A549 (cell line): Measurements from ENCODE around the gene TBCE. TPM values are rescaled to one million over a fixed set of nuclear protein-coding genes. Genes with fewer than 3 reads are reported as not detected.

ENCODE experiments used
- ATAC-seq, 2 experiments: fragments of 200-7000 bp in 1 of 2; fragments of >200 bp in 1 of 2; cut with Nextera tagmentation in 1 of 2; cut with Tn5 transposase in 1 of 2; 3 replicates each; pipeline versions ENCODE4 v1.8.0 to v1.9.1; 2018 to 2020; ENCODE audit warnings: mild to moderate bottlenecking in 1 of 2, moderate library complexity in 1 of 2
- CTCF ChIA-PET: fragments of 300-600 bp; sonication (Branson Sonifier 250); formaldehyde crosslinking; extraction: SDS; loops from one replicate; lab custom pipeline; 2021; ENCODE audit warnings: antibody characterized with exemption, inconsistent platforms; lab: Yijun Ruan, JAX
- POLR2A ChIA-PET: fragments of 350-600 bp; formaldehyde crosslinking; extraction: SDS; loops from one replicate; lab custom pipeline; 2021; ENCODE audit warnings: antibody characterized with exemption, inconsistent platforms; lab: Yijun Ruan, JAX
- DNase-seq, 2 experiments: peaks; one replicate each; pipeline versions ENCODE4 v3.0.0 to v3.0.0-alpha.2; 2011 to 2016; ENCODE audit warnings: low read depth in 1 of 2, low spot score in 1 of 2
- FAIRE-seq: peaks from 2 replicates; lab custom pipeline; 2011; peaks lifted over from hg19 to GRCh38; lab: Jason Lieb, UNC
- H3K27ac ChIP-seq, 2 experiments: fragments of >200 bp; sonication (Bioruptor Twin); formaldehyde crosslinking; 3 replicates each; pipeline ENCODE4 v1.5.1; 2016 to 2017
- H3K4me1 ChIP-seq: fragments of >200 bp; sonication (Bioruptor Twin); formaldehyde crosslinking; 3 replicates; pipeline ENCODE4 v1.6.1; 2016
- H3K4me2 ChIP-seq: fragments of >200 bp; sonication (Bioruptor Twin); formaldehyde crosslinking; 3 replicates; pipeline ENCODE4 v1.6.1; 2016
- H3K4me3 ChIP-seq: fragments of >200 bp; sonication (Bioruptor Twin); formaldehyde crosslinking; 3 replicates; pipeline ENCODE4 v1.5.1; 2016
- H3K9me3 ChIP-seq: fragments of >200 bp; sonication (Bioruptor Twin); formaldehyde crosslinking; 3 replicates; pipeline ENCODE4 v1.6.1; 2016
- ATOH8 ChIP-seq: fragments of 250-450 bp; sonication (Bioruptor Pico); IDR thresholded peaks from 2 replicates; pipeline ENCODE4 v1.5.0; 2020; ENCODE audit warnings: low read depth, mild to moderate bottlenecking, moderate library complexity
- BCL3 ChIP-seq: fragments of >200 bp; sonication (Bioruptor Twin); formaldehyde crosslinking; IDR thresholded peaks from 3 replicates; pipeline ENCODE4 v1.6.1; 2016
- BHLHE40 ChIP-seq: IDR thresholded peaks from 2 replicates; pipeline ENCODE4 v1.6.1; 2012; ENCODE audit warnings: low read depth, low read length, inconsistent platforms
- CBX2 ChIP-seq: fragments of 200-600 bp; sonication (generic); IDR thresholded peaks from 2 replicates; pipeline ENCODE4 v1.6.1; 2016; ENCODE audit warnings: low read depth, mild to moderate bottlenecking, borderline replicate concordance
- CBX8 ChIP-seq: fragments of 200-600 bp; sonication (generic); IDR thresholded peaks from 2 replicates; pipeline ENCODE4 v1.6.1; 2016
- CEBPB ChIP-seq, 2 experiments: fragments of >200 bp in 1 of 2; sonication (Bioruptor Twin) in 1 of 2; formaldehyde crosslinking in 1 of 2; IDR thresholded peaks; 2 replicates each; pipeline ENCODE4 v1.6.1; 2012 to 2016
- CHD2 ChIP-seq: fragments of 150-350 bp; IDR thresholded peaks from 2 replicates; pipeline ENCODE4 v1.6.1; 2014; ENCODE audit warnings: low read length; ENCODE audit not compliant: partially characterized antibody
- CTCF ChIP-seq: fragments of >200 bp; sonication (Bioruptor Twin); formaldehyde crosslinking; IDR thresholded peaks from 3 replicates; pipeline ENCODE4 v1.5.1; 2016
- EHMT2 ChIP-seq: fragments of 200-600 bp; sonication (generic); IDR thresholded peaks from 2 replicates; pipeline ENCODE4 v1.6.1; 2016; ENCODE audit warnings: antibody characterized with exemption, low read depth, mild to moderate bottlenecking, moderate library complexity
- ESRRA ChIP-seq: fragments of 150-350 bp; IDR thresholded peaks from 2 replicates; pipeline ENCODE4 v1.6.1; 2014; ENCODE audit warnings: mild to moderate bottlenecking, low read length, borderline replicate concordance
- FOSB ChIP-seq: fragments of 250-450 bp; sonication (Bioruptor Pico); IDR thresholded peaks from 2 replicates; pipeline ENCODE4 v1.5.0; 2020; ENCODE audit warnings: mild to moderate bottlenecking, moderate library complexity
- GATA3 ChIP-seq: IDR thresholded peaks from 2 replicates; pipeline ENCODE4 v1.6.1; 2012; ENCODE audit warnings: borderline replicate concordance
- HDAC2 ChIP-seq: fragments of 200-600 bp; sonication (generic); IDR thresholded peaks from 2 replicates; pipeline ENCODE4 v1.6.1; 2016
- HMGXB4 ChIP-seq: fragments of 250-450 bp; sonication (Bioruptor Pico); IDR thresholded peaks from 2 replicates; pipeline ENCODE4 v1.5.0; 2021; ENCODE audit warnings: mild to moderate bottlenecking, moderate library complexity, borderline replicate concordance
- KDM1A ChIP-seq: fragments of 200-600 bp; sonication (generic); IDR thresholded peaks from 2 replicates; pipeline ENCODE4 v1.6.1; 2016; ENCODE audit warnings: low read depth, mild to moderate bottlenecking
- KDM5A ChIP-seq: fragments of 200-600 bp; sonication (generic); IDR thresholded peaks from 2 replicates; pipeline ENCODE4 v1.6.1; 2016; ENCODE audit warnings: antibody characterized with exemption, mild to moderate bottlenecking
- MAX ChIP-seq: IDR thresholded peaks from 2 replicates; pipeline ENCODE4 v1.6.1; 2012
- NPAS2 ChIP-seq: fragments of 250-450 bp; sonication (Bioruptor Pico); IDR thresholded peaks from 2 replicates; pipeline ENCODE4 v1.8.0; 2022; ENCODE audit warnings: mild to moderate bottlenecking, moderate library complexity, borderline replicate concordance
- PBX3 ChIP-seq: IDR thresholded peaks from 2 replicates; pipeline ENCODE4 v1.6.1; 2012
- RCOR1 ChIP-seq: fragments of 150-350 bp; IDR thresholded peaks from 2 replicates; pipeline ENCODE4 v1.6.1; 2014; ENCODE audit warnings: antibody characterized with exemption, low read length, low read depth
- TFCP2L1 ChIP-seq: fragments of 250-450 bp; sonication (Bioruptor Pico); IDR thresholded peaks from 2 replicates; pipeline ENCODE4 v1.5.0; 2021; ENCODE audit warnings: mild to moderate bottlenecking
- TP53 ChIP-seq: fragments of 250-450 bp; sonication (Bioruptor Pico); IDR thresholded peaks from 2 replicates; pipeline ENCODE4 v1.5.0; 2021; ENCODE audit warnings: mild to moderate bottlenecking, moderate library complexity
- USF2 ChIP-seq: fragments of 450-650 bp; IDR thresholded peaks from 2 replicates; pipeline ENCODE4 v1.6.1; 2014; ENCODE audit warnings: antibody characterized with exemption
- ZC3H11A ChIP-seq: fragments of 450-650 bp; IDR thresholded peaks from 2 replicates; pipeline ENCODE4 v1.6.1; 2014; ENCODE audit warnings: antibody characterized with exemption, mild to moderate bottlenecking
- ZFP36 ChIP-seq: fragments of 450-650 bp; IDR thresholded peaks from 2 replicates; pipeline ENCODE4 v1.6.1; 2014; ENCODE audit warnings: borderline replicate concordance; ENCODE audit not compliant: partially characterized antibody
- ZSCAN20 ChIP-seq: fragments of 250-450 bp; sonication (Bioruptor Pico); IDR thresholded peaks from 2 replicates; pipeline ENCODE4 v1.8.0; 2022; ENCODE audit warnings: mild to moderate bottlenecking, moderate library complexity
- WGBS: methylation state at CpG from one replicate; pipeline ENCODE4 v1.1.6; 2017; ENCODE audit errors: missing lambda C conversion rate; 5-methylcytosine and 5-hydroxymethylcytosine counted together
- polyA plus RNA-seq, 4 experiments: library from polyadenylated mRNA; depleted of rRNA in 3 of 4; stranded (reverse); fragments of >200 nt; fragmentation: RNase III in 1 of 4; extraction: RNeasy Plus Mini Kit Qiagen cat#74134 plus additional on column Dnase treatment in 1 of 4; gene quantifications; 2 replicates in 3 of 4; 3 replicates in 1 of 4; pipeline ENCODE4 v1.2.3, GENCODE V29; 2011 to 2017

Gene TBCE
- polyA plus RNA-seq, 2 of the 4 experiments (the other 2 are of a cell fraction) = 45.1 to 65.2 TPM

- 94% methylated on average over 2 of the region's 2 CpGs for WGBS
- H3K4me2 ChIP-seq = no peak overlapping the region
- CTCF ChIA-PET = interaction anchor here (1.2 kb wide), 1 partner anchor 18 kb away, joined by 3 read pairs; the partner anchor contains the start of gene B3GALNT2
- H3K4me3 ChIP-seq = no peak overlapping the region
- H3K27ac ChIP-seq = no peak overlapping the region
- no peak for DNase-seq
- ATAC-seq = no peak
- no peak for FAIRE-seq
- TF ChIP-seq ZC3H11A (no peak), KDM5A (no peak), ATOH8 (CRISPR knock-in tag) (no peak), HDAC2 (no peak), GATA3 (no peak), BHLHE40 (no peak), CEBPB (IDR thresholded peaks at IDR 0.05) (no peak), FOSB (CRISPR knock-in tag) (no peak), TP53 (CRISPR knock-in tag) (no peak)
- no peaks in the 10 kb centered on the region for H3K4me1 ChIP-seq
- POLR2A ChIA-PET = no interaction called here
- H3K9me3 ChIP-seq = peaks cover 11% of the 10 kb centered on the region; the same call in 1 of the 3 replicates
Measured at GRCh38 chr1:235485558-235485957, 118.3 kb downstream of the TBCE start.

- Histone ChIP-seq H3K4me2 (no peak overlapping the region), H3K4me3 (no peak overlapping the region), H3K9me3 (peaks cover 11% of the 10 kb centered on the region; the same call in 1 of the 3 replicates), H3K4me1 (no peaks in the 10 kb centered on the region), H3K27ac (no peak overlapping the region)
- TF ChIP-seq EHMT2 (no peak), KDM1A (no peak), CHD2 (no peak), CBX8 (no peak), USF2 (no peak), CBX2 (no peak)
- ChIA-PET POLR2A (no interaction called here), CTCF (interaction anchor here (1.0 to 1.4 kb wide), 3 partner anchors 9 to 18 kb away, joined by 3 to 7 read pairs (median 5); partner anchors contain the start of gene B3GALNT2)
- 54% methylated on average over 5 of the region's 5 CpGs for WGBS
- FAIRE-seq (no peak), DNase-seq (no peak), ATAC-seq (no peak)
Measured at GRCh38 chr1:235486321-235486720, 119.1 kb downstream of the TBCE start.

GRCh38 chr1:235491644-235492043 is 124.4 kb downstream of the TBCE start:
- Histone ChIP-seq H3K4me3 (no peak overlapping the region), H3K4me1 (no peaks in the 10 kb centered on the region), H3K4me2 (no peak overlapping the region), H3K27ac (no peak overlapping the region), H3K9me3 (no peaks in the 10 kb centered on the region)
- no peak for DNase-seq
- 75% methylated on average over 3 of the region's 3 CpGs for WGBS
- no peak for FAIRE-seq
- ChIA-PET CTCF (interaction anchor here (1.0 kb wide), 1 partner anchor 24 kb away, joined by 5 read pairs; no protein-coding TSS in a partner anchor), POLR2A (no interaction called here)
- ATAC-seq = no peak
- TF ChIP-seq EHMT2 (no peak), ZSCAN20 (CRISPR knock-in tag) (no peak), KDM5A (no peak), HMGXB4 (CRISPR knock-in tag) (no peak), USF2 (no peak), RCOR1 (no peak), BCL3 (no peak), ZFP36 (no peak), CTCF (no peak), NPAS2 (no peak), CBX8 (no peak), PBX3 (no peak), TFCP2L1 (CRISPR knock-in tag) (no peak), ESRRA (no peak), MAX (no peak)
